GM10248 (cell line): ENCODE results near the gene POC1B.

Experiments
- CTCF ChIA-PET: fragments of 300-600 bp; sonication (Branson Sonifier 250); formaldehyde crosslinking; extraction: SDS; loops from one replicate; lab custom pipeline; 2021; ENCODE audit warnings: antibody characterized with exemption; lab: Yijun Ruan, JAX
- POLR2A ChIA-PET: fragments of 350-650 bp; sonication (Branson Sonifier 250); formaldehyde crosslinking; extraction: SDS; loops from one replicate; lab custom pipeline; 2020; ENCODE audit warnings: antibody characterized with exemption; lab: Yijun Ruan, JAX
- DNase-seq: peaks from one replicate; pipeline ENCODE4 v3.0.0; 2012; ENCODE audit errors: extremely low spot score
- CTCF ChIP-seq: IDR thresholded peaks from 2 replicates; pipeline ENCODE4 v1.5.1; 2012; ENCODE audit warnings: mild to moderate bottlenecking, low read depth; ENCODE audit errors: extremely low read depth, missing control alignments, control extremely low read depth

The POC1B gene

GRCh38 chr12:89411846-89412245 is 114.0 kb downstream of the POC1B start:
- TF ChIP-seq CTCF: no peak
- CTCF ChIA-PET: interaction anchor here (1.0 kb wide), 1 partner anchor 38 kb away, joined by 3 read pairs; no protein-coding TSS in a partner anchor
- POLR2A ChIA-PET: no interaction called here
- DNase-seq: no peak

GRCh38 chr12:89411234-89411633 is 114.6 kb downstream of the POC1B start:
- ChIA-PET CTCF (no interaction called here), POLR2A (no interaction called here)
- DNase-seq: no peak
- TF ChIP-seq CTCF: no peak

GRCh38 chr12:89405626-89406345 is 120.1 kb downstream of the POC1B start:
- TF ChIP-seq CTCF: no peak
- no peak for DNase-seq
- ChIA-PET POLR2A (no interaction called here), CTCF (no interaction called here)

GRCh38 chr12:89401433-89402058 is 124.3 kb downstream of the POC1B start:
- POLR2A ChIA-PET: no interaction called here
- DNase-seq: no peak
- CTCF ChIA-PET: no interaction called here
- TF ChIP-seq CTCF: no peak

GRCh38 chr12:89400415-89400814 is 125.4 kb downstream of the POC1B start:
- POLR2A ChIA-PET: no interaction called here
- no peak for TF ChIP-seq CTCF
- CTCF ChIA-PET: interaction anchor here (1.1 kb wide), 1 partner anchor 271 kb away, joined by 3 read pairs; no protein-coding TSS in a partner anchor
- DNase-seq: no peak

- no peak for DNase-seq
- ChIA-PET CTCF (no interaction called here), POLR2A (no interaction called here)
- no peak for TF ChIP-seq CTCF
Observed at GRCh38 chr12:89395712-89396111, 130.1 kb downstream of the POC1B start.
